H1 (cell line): ENCODE measurements around the gene RGR. TPM values are rescaled to one million over a fixed set of nuclear protein-coding genes. Genes with fewer than 3 reads are reported as not detected.

Source experiments
- CTCF ChIA-PET: fragments of 300-600 bp; sonication (Branson Sonifier 250); formaldehyde crosslinking; loops from one replicate; lab custom pipeline; 2021; ENCODE audit not compliant: partially characterized antibody; lab: Charles Lee
- POLR2A ChIA-PET: fragments of 300-600 bp; sonication (Branson Sonifier 250); formaldehyde crosslinking; loops from one replicate; lab custom pipeline; 2021; ENCODE audit warnings: inconsistent platforms; ENCODE audit not compliant: partially characterized antibody; lab: Charles Lee
- DNase-seq, 2 experiments: peaks; one replicate each; pipeline versions ENCODE4 v3.0.0 to v3.0.0-alpha.2; 2010 to 2022; ENCODE audit warnings: low spot score in 2 of 2, low read depth in 1 of 2, mixed read lengths in 1 of 2
- FAIRE-seq: peaks from 2 replicates; lab custom pipeline; 2011; peaks lifted over from hg19 to GRCh38; lab: Jason Lieb, UNC
- H2AFZ ChIP-seq: 2 replicates; pipeline ENCODE4 v1.8.1; 2012; ENCODE audit warnings: low read length, inconsistent platforms
- H2AK5ac ChIP-seq: 2 replicates; pipeline ENCODE4 v1.6.1; 2013; ENCODE audit warnings: low read depth, low read length
- H2BK120ac ChIP-seq: replicated peaks from 2 replicates; pipeline ENCODE3; 2013; ENCODE audit warnings: low read depth, low read length, inconsistent platforms
- H2BK12ac ChIP-seq: 2 replicates; pipeline ENCODE4 v1.6.1; 2013; ENCODE audit warnings: low read depth, low read length
- H2BK15ac ChIP-seq: 2 replicates; pipeline ENCODE4 v1.6.1; 2013; ENCODE audit warnings: low read length
- H2BK20ac ChIP-seq: 2 replicates; pipeline ENCODE4 v1.6.1; 2013; ENCODE audit warnings: low read length
- H2BK5ac ChIP-seq: 2 replicates; pipeline ENCODE4 v1.6.1; 2013; ENCODE audit warnings: low read depth, low read length
- H3K14ac ChIP-seq: 2 replicates; pipeline ENCODE4 v1.6.1; 2013; ENCODE audit warnings: inconsistent platforms; ENCODE audit not compliant: insufficient read length
- H3K18ac ChIP-seq: 2 replicates; pipeline ENCODE4 v1.6.1; 2013; ENCODE audit warnings: low read length; ENCODE audit errors: extremely low read depth
- H3K23ac ChIP-seq: 2 replicates; pipeline ENCODE4 v1.6.1; 2013; ENCODE audit warnings: inconsistent platforms; ENCODE audit not compliant: insufficient read length
- H3K23me2 ChIP-seq: 2 replicates; pipeline ENCODE4 v1.6.1; 2013; ENCODE audit warnings: low read depth, low read length
- H3K27ac ChIP-seq: 2 replicates; pipeline ENCODE4 v1.6.1; 2011; ENCODE audit warnings: low read depth, low read length, inconsistent platforms
- H3K27me3 ChIP-seq, 4 experiments: replicated peaks in 1 of 4; 1 replicate in 1 of 4; 2 replicates in 3 of 4; pipeline versions ENCODE4 v1.6.1 to v1.8.1; 2011 to 2013; ENCODE audit warnings: low read length in 3 of 4, mild to moderate bottlenecking in 3 of 4, inconsistent platforms in 2 of 4, mixed read lengths in 2 of 4, moderate library complexity in 1 of 4; ENCODE audit not compliant: control insufficient read depth in 3 of 4, insufficient read depth in 3 of 4; ENCODE audit errors: extremely low read depth in 1 of 4
- H3K36me3 ChIP-seq, 4 experiments: 2 replicates each; pipeline versions ENCODE4 v1.6.1 to v1.8.1; 2011 to 2013; ENCODE audit warnings: mild to moderate bottlenecking in 4 of 4, low read length in 3 of 4, moderate library complexity in 2 of 4, control low read depth in 1 of 4, inconsistent platforms in 1 of 4; ENCODE audit not compliant: insufficient read depth in 4 of 4, control insufficient read depth in 2 of 4
- H3K4ac ChIP-seq: replicated peaks from 2 replicates; pipeline ENCODE3; 2013; ENCODE audit warnings: low read length, low read depth, mixed read lengths, inconsistent platforms; ENCODE audit not compliant: insufficient read length
- H3K4me1 ChIP-seq, 4 experiments: replicated peaks in 1 of 4; 1 replicate in 1 of 4; 2 replicates in 3 of 4; pipeline versions ENCODE4 v1.6.1 to v1.8.1; 2011 to 2013; ENCODE audit warnings: low read length in 3 of 4, inconsistent platforms in 2 of 4, mixed read lengths in 1 of 4; ENCODE audit not compliant: insufficient read depth in 4 of 4, control insufficient read depth in 3 of 4
- H3K4me2 ChIP-seq, 2 experiments: 2 replicates each; pipeline versions ENCODE4 v1.6.1 to v1.8.1; 2011 to 2013; ENCODE audit warnings: low read depth in 2 of 2, low read length in 2 of 2, control low read depth in 1 of 2, inconsistent platforms in 1 of 2, mild to moderate bottlenecking in 1 of 2; ENCODE audit not compliant: insufficient read depth in 1 of 2
- H3K4me3 ChIP-seq, 4 experiments: fragments of 200-600, 300-600 bp in 1 of 4; sonication (generic), shearing (Covaris generic), sonication (Bioruptor Twin) in 1 of 4; 2 replicates each; pipeline versions ENCODE4 v1.5.1 to v1.8.1; 2011 to 2016; ENCODE audit warnings: low read length in 4 of 4, low read depth in 3 of 4, control low read depth in 2 of 4, inconsistent platforms in 2 of 4, mild to moderate bottlenecking in 2 of 4, mixed read lengths in 1 of 4, moderate library complexity in 1 of 4; ENCODE audit not compliant: insufficient read depth in 2 of 4; ENCODE audit errors: extremely low read depth in 1 of 4
- H3K56ac ChIP-seq: replicated peaks from 2 replicates; pipeline ENCODE3; 2013; ENCODE audit warnings: low read depth, mild to moderate bottlenecking, mixed read lengths, low read length, inconsistent platforms; ENCODE audit not compliant: insufficient read length
- H3K79me1 ChIP-seq: 2 replicates; pipeline ENCODE4 v1.6.1; 2013; ENCODE audit warnings: low read depth, low read length, control low read depth
- H3K79me2 ChIP-seq, 2 experiments: 2 replicates each; pipeline versions ENCODE4 v1.6.1 to v1.8.1; 2012 to 2013; ENCODE audit warnings: low read length in 2 of 2, mild to moderate bottlenecking in 2 of 2, inconsistent platforms in 1 of 2; ENCODE audit not compliant: insufficient read depth in 2 of 2, control insufficient read depth in 1 of 2
- H3K9ac ChIP-seq, 4 experiments: replicated peaks in 1 of 4; 1 replicate in 1 of 4; 2 replicates in 3 of 4; pipeline versions ENCODE4 v1.6.1 to v1.8.1; 2011 to 2013; ENCODE audit warnings: low read depth in 3 of 4, low read length in 3 of 4, control low read depth in 2 of 4, mild to moderate bottlenecking in 2 of 4, moderate library complexity in 2 of 4, inconsistent platforms in 1 of 4; ENCODE audit errors: extremely low read depth in 1 of 4
- H3K9me3 ChIP-seq, 2 experiments: 2 replicates each; pipeline versions ENCODE4 v1.6.1 to v1.8.1; 2012 to 2013; ENCODE audit warnings: mild to moderate bottlenecking in 2 of 2, moderate library complexity in 2 of 2, control low read depth in 1 of 2, inconsistent platforms in 1 of 2, low read depth in 1 of 2, low read length in 1 of 2, mixed read lengths in 1 of 2; ENCODE audit not compliant: insufficient read depth in 2 of 2
- H4K20me1 ChIP-seq, 2 experiments: replicated peaks in 1 of 2; 2 replicates each; pipeline versions ENCODE3 to v1.8.1; 2011 to 2013; ENCODE audit warnings: inconsistent platforms in 2 of 2, low read length in 2 of 2, mild to moderate bottlenecking in 1 of 2; ENCODE audit not compliant: insufficient read depth in 2 of 2, control insufficient read depth in 1 of 2
- H4K5ac ChIP-seq: 2 replicates; pipeline ENCODE4 v1.6.1; 2013; ENCODE audit warnings: low read length, low read depth, mixed read lengths, inconsistent platforms; ENCODE audit not compliant: insufficient read length
- H4K8ac ChIP-seq: 2 replicates; pipeline ENCODE4 v1.8.0; 2013; ENCODE audit warnings: mild to moderate bottlenecking, moderate library complexity, low read length, inconsistent platforms; ENCODE audit not compliant: insufficient read depth; ENCODE audit errors: extremely low read depth
- H4K91ac ChIP-seq: replicated peaks from 2 replicates; pipeline ENCODE3; 2013; ENCODE audit warnings: low read length, mixed read lengths, inconsistent platforms; ENCODE audit not compliant: insufficient read length
- E2F6 ChIP-seq: IDR thresholded peaks from 2 replicates; pipeline ENCODE4 v1.6.1; 2012; ENCODE audit warnings: inconsistent platforms
- MAFK ChIP-seq: IDR thresholded peaks from 2 replicates; pipeline ENCODE4 v1.6.1; 2012; ENCODE audit warnings: low read depth, mild to moderate bottlenecking, improper control_type of control experiment, low read length
- PHF8 ChIP-seq: fragments of 200-600 bp; sonication (generic); conservative IDR thresholded peaks from 2 replicates; pipeline ENCODE4 v1.7.1; 2012; ENCODE audit warnings: low read depth, mild to moderate bottlenecking, inconsistent platforms, low read length, moderate library complexity
- POLR2A ChIP-seq, 2 experiments: IDR thresholded peaks; 1 replicate in 1 of 2; 2 replicates in 1 of 2; pipeline ENCODE4 v1.6.1; 2011; ENCODE audit warnings: low read depth in 2 of 2, low read length in 2 of 2, mild to moderate bottlenecking in 2 of 2; ENCODE audit errors: control extremely low read depth in 1 of 2
- SIX5 ChIP-seq: IDR thresholded peaks from 2 replicates; pipeline ENCODE4 v1.6.1; 2011; ENCODE audit warnings: mild to moderate bottlenecking, low read depth, low read length
- SP1 ChIP-seq: IDR thresholded peaks from 2 replicates; pipeline ENCODE4 v1.6.1; 2011; ENCODE audit warnings: low read depth, low read length
- SP2 ChIP-seq: IDR thresholded peaks from 2 replicates; pipeline ENCODE4 v1.6.1; 2012; ENCODE audit warnings: mild to moderate bottlenecking, low read length, inconsistent platforms
- SP4 ChIP-seq: IDR thresholded peaks from 2 replicates; pipeline ENCODE4 v1.6.1; 2012; ENCODE audit warnings: low read length, inconsistent platforms
- SRF ChIP-seq: IDR thresholded peaks from 2 replicates; pipeline ENCODE4 v1.6.1; 2011; ENCODE audit warnings: mild to moderate bottlenecking, low read depth, low read length, moderate library complexity
- ZNF274 ChIP-seq: IDR thresholded peaks from 2 replicates; pipeline ENCODE4 v1.7.0; 2012; ENCODE audit warnings: low read length, borderline replicate concordance; ENCODE audit errors: extremely low read depth
- WGBS, 2 experiments: shearing (Covaris generic) in 1 of 2; methylation state at CpG; one replicate each; pipeline versions ENCODE4 v1.1.6 to v1.1.7; 2013 to 2015; ENCODE audit warnings: low lambda C conversion rate in 2 of 2, mixed read lengths in 2 of 2, inconsistent platforms in 1 of 2, low coverage in 1 of 2, missing lambda C conversion rate in 1 of 2; ENCODE audit not compliant: insufficient replicate concordance in 2 of 2, insufficient coverage in 1 of 2, insufficient read length in 1 of 2; ENCODE audit errors: extremely low coverage in 1 of 2, missing lambda C conversion rate in 1 of 2; 5-methylcytosine and 5-hydroxymethylcytosine counted together
- polyA plus RNA-seq, 7 experiments: library from polyadenylated mRNA; depleted of rRNA in 3 of 7; stranded (reverse) in 5 of 7; unstranded in 2 of 7; fragments of >200 nt in 5 of 7; fragments of 200-250 nt in 2 of 7; gene quantifications; 1 replicate in 5 of 7; 2 replicates in 1 of 7; 4 replicates in 1 of 7; pipeline versions ENCODE4 v1.2.1 to v1.2.3, GENCODE V29; 2011 to 2013; ENCODE audit warnings: missing spikeins in 2 of 7, mixed read lengths in 2 of 7
- total RNA-seq: library from RNA; stranded (reverse); fragmentation: NEBNext Ultra II Directional; extraction: Animal tissue kit (Norgen Biotek cat#: 25700); gene quantifications from 2 replicates; pipeline ENCODE4 v1.2.1, GENCODE V29; 2021
- TF ChIP-seq, protein P1 (sequence below): IDR thresholded peaks from 2 replicates; pipeline ENCODE4 v1.6.1; 2012; ENCODE audit warnings: inconsistent platforms

The RGR gene
- total and polyA plus RNA-seq, 2 of the 8 experiments (the other 6 are each of a cell fraction or from before 2014, with no cell fraction given): not detected

GRCh38 chr10:84261236-84261915 lies 16.5 kb downstream of the RGR start:
- no peak overlapping the region for H3K14ac ChIP-seq
- no peak overlapping the region for H3K4me3 ChIP-seq
- FAIRE-seq: no peak
- no peak overlapping the region for H2BK15ac ChIP-seq
- no peak overlapping the region for H2BK12ac ChIP-seq
- no peak overlapping the region for H4K8ac ChIP-seq
- no peaks in the 10 kb centered on the region for H3K79me1 ChIP-seq
- no peaks in the 10 kb centered on the region for H3K23me2 ChIP-seq
- no peak overlapping the region for H2AFZ ChIP-seq
- no peak overlapping the region for H3K4ac ChIP-seq
- peaks cover 0 to 4% of the 10 kb centered on the region in 2 experiments; a peak in 1 of 4 replicates for H3K9me3 ChIP-seq
- no peak overlapping the region for H3K56ac ChIP-seq
- no peak overlapping the region for H2BK5ac ChIP-seq
- H2AK5ac ChIP-seq: no peak overlapping the region
- 85% methylated on average over 7 of the region's 7 CpGs; no CpG with 5 or more reads in 1 of the 2 experiments for WGBS, 2 experiments
- H4K5ac ChIP-seq: no peak overlapping the region
- CTCF ChIA-PET: interaction anchor here (0.6 to 15.5 kb wide), 7 partner anchors 19 to 281 kb away, joined by 3 to 558 read pairs (median 5); no protein-coding TSS in a partner anchor
- H2BK20ac ChIP-seq: no peak overlapping the region
- DNase-seq: peak in 1 of 2 experiments; percentile 34
- no peak overlapping the region for H3K9ac ChIP-seq
- no peak overlapping the region for H3K27ac ChIP-seq
- no peaks in the 10 kb centered on the region for H4K20me1 ChIP-seq
- H3K36me3 ChIP-seq: no peaks in the 10 kb centered on the region
- no peak overlapping the region for H2BK120ac ChIP-seq
- H3K79me2 ChIP-seq: no peaks in the 10 kb centered on the region
- no peak overlapping the region for H3K23ac ChIP-seq
- peaks cover 0 to 6% (median 5%) of the 10 kb centered on the region in 4 experiments; a peak in 6 of 7 replicates for H3K27me3 ChIP-seq
- TF ChIP-seq E2F6: no peak
- TF ChIP-seq, protein P1, sequence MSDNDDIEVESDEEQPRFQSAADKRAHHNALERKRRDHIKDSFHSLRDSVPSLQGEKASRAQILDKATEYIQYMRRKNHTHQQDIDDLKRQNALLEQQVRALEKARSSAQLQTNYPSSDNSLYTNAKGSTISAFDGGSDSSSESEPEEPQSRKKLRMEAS: no peak
- no peak for TF ChIP-seq MAFK
- TF ChIP-seq SIX5: no peak
- TF ChIP-seq SP1: no peak
- TF ChIP-seq SRF: no peak
- TF ChIP-seq SP2: no peak
- no peak for TF ChIP-seq PHF8
- TF ChIP-seq ZNF274: no peak
- no peak for TF ChIP-seq SP4
- TF ChIP-seq POLR2A (IDR thresholded peaks at IDR 0.05; ENCODE audit: control extremely low read depth in 1 of 2, low read depth in 2 of 2, low read length in 2 of 2): no peak
- H3K18ac ChIP-seq: no peak overlapping the region
- H3K4me1 ChIP-seq: no peaks in the 10 kb centered on the region
- H4K91ac ChIP-seq: no peak overlapping the region
- POLR2A ChIA-PET: no interaction called here
- H3K4me2 ChIP-seq: no peak overlapping the region
